Thymus (tissue), 11 donors: ENCODE results near the gene BAG1. TPM values are rescaled to one million over a fixed set of nuclear protein-coding genes. Genes with fewer than 3 reads are reported as not detected.
A peak's percentile ranks its signal among the peaks of the same experiment; 100 is the strongest.

ENCODE experiments used
- DNase-seq, 9 donors: peaks; one replicate each; pipeline ENCODE4 v3.0.0-alpha.2; 2013; ENCODE audit warnings: low spot score in 9 of 9, low read depth in 6 of 9, missing footprints in 1 of 9
- H3K27ac ChIP-seq, 2 donors: one replicate each; pipeline ENCODE4 v1.5.1; 2013; ENCODE audit warnings: control low read depth in 1 of 2, low read depth in 1 of 2, low read length in 1 of 2, mild to moderate bottlenecking in 1 of 2, moderate library complexity in 1 of 2
- H3K27me3 ChIP-seq, 2 donors: one replicate each; pipeline ENCODE4 v1.5.1; 2013; ENCODE audit warnings: low read length in 1 of 2; ENCODE audit not compliant: control insufficient read depth in 2 of 2, insufficient read depth in 1 of 2
- H3K36me3 ChIP-seq, 2 donors: one replicate each; pipeline ENCODE4 v1.5.1; 2013; ENCODE audit warnings: low read length in 1 of 2, mild to moderate bottlenecking in 1 of 2, moderate library complexity in 1 of 2; ENCODE audit not compliant: control insufficient read depth in 2 of 2, insufficient read depth in 2 of 2
- H3K4me1 ChIP-seq, 2 donors: one replicate each; pipeline ENCODE4 v1.5.1; 2013; ENCODE audit warnings: low read length in 2 of 2; ENCODE audit not compliant: control insufficient read depth in 2 of 2, insufficient read depth in 2 of 2
- H3K4me3 ChIP-seq, 2 donors: one replicate each; pipeline ENCODE4 v1.5.1; 2013; ENCODE audit warnings: low read length in 2 of 2, control low read depth in 1 of 2, mild to moderate bottlenecking in 1 of 2
- H3K9me3 ChIP-seq, 2 donors: one replicate each; pipeline ENCODE4 v1.5.1; 2013; ENCODE audit warnings: low read length in 1 of 2, mild to moderate bottlenecking in 1 of 2; ENCODE audit not compliant: control insufficient read depth in 2 of 2, insufficient read depth in 1 of 2
- WGBS: extraction: QIAGEN DNeasy Blood & Tissue Kit; methylation state at CpG from one replicate; pipeline ENCODE4 v1.1.7; 2013; 5-methylcytosine and 5-hydroxymethylcytosine counted together
- polyA plus RNA-seq: library from polyadenylated mRNA; stranded (reverse); fragments of 200-250 nt; gene quantifications from one replicate; pipeline ENCODE4 v1.2.3, GENCODE V29; 2013
- total RNA-seq: library from RNA; stranded (reverse); fragments of 120-200 nt; gene quantifications from one replicate; pipeline ENCODE4 v1.2.4, GENCODE V29; 2013
- donor health status: healthy.

The BAG1 gene
- total and polyA plus RNA-seq, 2 donors, result 50.0 to 88.8 TPM

DNA sequence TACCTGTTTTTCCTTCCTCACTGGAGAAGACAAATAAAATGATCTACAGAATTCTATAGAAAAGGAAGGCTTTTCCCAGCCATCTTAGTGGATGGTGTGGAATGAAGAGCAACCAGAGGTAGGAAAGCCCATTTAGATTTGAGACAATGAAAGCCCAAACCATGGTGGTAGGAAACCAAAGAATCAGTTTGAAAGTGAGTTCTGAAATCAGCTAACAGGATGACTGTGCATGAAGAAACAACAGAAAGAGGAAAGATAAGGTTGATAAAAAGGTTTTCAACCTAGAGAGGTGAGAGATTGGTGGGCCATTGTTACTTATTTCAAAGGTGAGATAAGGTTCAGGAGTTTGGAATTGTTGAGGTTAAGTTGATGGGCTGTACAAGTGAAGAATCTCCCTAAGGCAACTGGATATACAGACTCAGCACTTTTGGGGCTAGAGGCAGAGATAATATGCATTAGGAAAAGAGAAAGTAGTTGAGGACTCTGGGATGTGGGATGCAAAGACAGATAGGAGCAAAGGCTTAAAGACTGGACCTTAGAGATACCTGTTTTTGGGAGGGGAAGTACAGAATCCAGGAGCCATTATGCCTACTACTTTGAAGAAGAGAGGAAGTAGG lies 2.8 kb upstream of the BAG1 start:
- peaks cover 7 to 21% of the 10 kb centered on the region in 2 donors for H3K4me1 ChIP-seq
- peaks cover 11 to 52% of the 10 kb centered on the region in 2 donors for H3K36me3 ChIP-seq
- no peak overlapping the region for H3K27ac ChIP-seq
- no peaks in the 10 kb centered on the region for H3K9me3 ChIP-seq
- no peak for DNase-seq
- no peak overlapping the region for H3K4me3 ChIP-seq
- no peaks in the 10 kb centered on the region for H3K27me3 ChIP-seq

DNA sequence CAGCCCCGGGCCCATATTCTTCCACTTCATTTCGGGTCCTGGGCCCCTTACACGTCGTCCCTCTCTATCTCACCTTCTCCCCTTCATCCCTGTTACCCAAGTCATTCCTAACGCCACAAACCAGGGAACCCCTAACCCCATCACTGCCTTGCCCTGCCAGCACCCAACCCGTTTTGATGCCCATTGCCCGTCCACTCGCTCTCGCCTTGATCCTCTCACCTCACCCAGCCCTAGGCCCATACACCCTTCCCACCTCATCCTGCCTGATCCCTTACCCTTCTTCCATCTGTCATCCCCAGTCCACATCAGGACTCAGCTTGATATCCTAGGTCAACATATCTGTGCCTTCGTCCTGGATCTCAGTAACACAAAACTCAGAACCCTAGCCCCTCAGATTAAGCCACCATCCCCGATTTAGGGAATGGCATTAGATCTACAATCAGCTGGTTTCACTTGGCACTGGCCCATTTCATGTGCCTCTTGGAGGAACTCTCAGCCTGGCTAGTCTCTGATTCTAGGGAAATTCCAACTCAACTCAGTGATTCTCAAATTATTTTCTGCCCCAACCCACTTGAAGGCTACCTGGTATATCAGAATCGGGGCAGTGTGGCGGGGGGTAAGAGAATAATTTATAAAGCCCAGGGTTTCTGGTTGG lies 830 bp upstream of the BAG1 start:
- DNase-seq, result peak in 1 of 9 donors; percentile 18
- 29% methylated on average over 13 of the region's 13 CpGs for WGBS

DNA sequence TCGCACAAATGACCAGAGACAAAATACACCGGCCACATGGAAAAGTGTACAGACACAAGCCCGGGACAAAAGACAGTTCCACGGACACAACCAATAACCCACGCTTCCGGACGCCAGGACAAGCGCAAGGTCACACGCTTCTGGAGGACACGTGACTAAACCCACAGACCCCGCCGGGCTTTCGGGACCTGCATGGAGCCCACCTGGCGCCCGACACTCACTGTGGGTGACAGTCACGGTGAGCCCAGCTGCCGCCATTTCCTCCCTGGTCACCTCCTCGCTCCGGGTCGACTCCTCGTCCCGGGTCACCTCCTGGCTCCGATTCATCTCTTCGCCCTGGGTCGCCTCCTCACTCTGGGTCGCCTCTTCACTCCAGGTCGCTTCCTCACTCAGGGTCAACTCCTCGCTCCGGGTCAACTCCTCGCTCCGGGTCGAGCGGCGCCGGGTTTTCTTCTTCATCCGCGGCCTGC lies 470 bp downstream of the BAG1 start:
- H3K4me3 ChIP-seq, result peak overlapping the region; percentile 95 to 97
- under 1% methylated on average over 37 of the region's 37 CpGs for WGBS
- peaks cover 7 to 21% of the 10 kb centered on the region in 2 donors for H3K4me1 ChIP-seq
- peak in 5 of 9 donors; percentile 22 to 58 (median 30) for DNase-seq
- no peaks in the 10 kb centered on the region for H3K27me3 ChIP-seq
- H3K27ac ChIP-seq, result peak overlapping the region; percentile 58 to 86
- H3K36me3 ChIP-seq, result peaks cover 26 to 63% of the 10 kb centered on the region in 2 donors
- no peaks in the 10 kb centered on the region for H3K9me3 ChIP-seq

More for the DNA sequence above, 830 bp upstream of the BAG1 start:
- H3K9me3 ChIP-seq, result no peaks in the 10 kb centered on the region
- H3K27me3 ChIP-seq, result no peaks in the 10 kb centered on the region
- H3K4me1 ChIP-seq, result peaks cover 7 to 21% of the 10 kb centered on the region in 2 donors
- H3K36me3 ChIP-seq, result peaks cover 13 to 53% of the 10 kb centered on the region in 2 donors
- H3K4me3 ChIP-seq, result peak overlapping the region; percentile 75 to 95
- H3K27ac ChIP-seq, result peak overlapping the region; percentile 83 to 85

DNA sequence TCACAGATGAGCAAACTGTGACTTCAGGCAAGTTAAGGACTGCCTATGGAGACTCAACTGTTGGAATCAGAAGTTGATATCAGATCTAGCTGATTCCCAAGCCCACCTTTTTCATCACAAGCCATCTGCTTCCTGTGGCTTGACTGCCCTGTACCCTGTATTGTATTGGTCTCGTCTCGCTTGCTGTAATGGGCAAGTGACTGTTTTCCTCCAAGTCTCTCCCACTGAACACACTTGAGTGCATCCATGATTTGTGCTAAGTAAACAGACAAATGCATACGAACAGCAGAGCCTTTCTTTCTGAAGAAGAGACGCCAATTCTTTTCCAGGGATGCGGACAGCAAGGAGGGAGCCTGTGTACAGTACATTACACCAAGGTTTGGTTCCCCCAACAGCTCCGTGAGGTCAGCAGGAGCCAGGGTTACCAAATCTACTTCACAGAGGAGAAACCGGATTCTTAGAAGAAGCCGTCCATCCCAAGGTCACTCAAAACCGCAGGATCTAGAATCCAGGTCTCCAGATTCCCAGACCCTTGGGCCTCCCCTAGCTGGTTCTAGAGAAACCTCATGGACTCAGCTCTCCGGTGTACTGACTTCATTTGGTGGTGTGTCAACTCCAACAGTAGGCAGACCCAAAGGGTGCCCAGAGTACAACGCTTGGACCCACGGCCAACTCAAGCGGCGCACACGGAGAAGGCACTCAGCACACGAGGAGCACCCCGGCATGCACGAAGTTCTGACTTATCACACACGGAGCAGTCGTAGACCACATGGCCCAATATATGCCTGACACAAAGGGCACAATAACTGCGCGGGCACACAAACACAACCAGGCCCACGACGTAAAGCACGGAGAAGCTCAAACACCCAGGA lies 1.1 kb downstream of the BAG1 start:
- Histone ChIP-seq H3K36me3 (peaks cover 30 to 63% of the 10 kb centered on the region in 2 donors), H3K27ac (no peak overlapping the region), H3K4me3 (peak overlapping the region; percentile 95 to 97), H3K27me3 (no peaks in the 10 kb centered on the region), H3K9me3 (no peaks in the 10 kb centered on the region), H3K4me1 (peaks cover 7 to 21% of the 10 kb centered on the region in 2 donors)
- 9% methylated on average over 25 of the region's 25 CpGs for WGBS
- DNase-seq, result peak in 3 of 9 donors; percentile 6 to 16 (median 10)

- WGBS, result 96% methylated on average over 1 of the region's 1 CpG
- H3K36me3 ChIP-seq, result peaks cover 42 to 61% of the 10 kb centered on the region in 2 donors
- H3K27ac ChIP-seq, result no peak overlapping the region
- no peak for DNase-seq
- no peaks in the 10 kb centered on the region for H3K27me3 ChIP-seq
- H3K4me1 ChIP-seq, result peaks cover 4 to 14% of the 10 kb centered on the region in 2 donors
- no peaks in the 10 kb centered on the region for H3K9me3 ChIP-seq
- no peak overlapping the region for H3K4me3 ChIP-seq
Measured at GRCh38 chr9:33260372-33260771, 4.1 kb downstream of the BAG1 start.

DNA sequence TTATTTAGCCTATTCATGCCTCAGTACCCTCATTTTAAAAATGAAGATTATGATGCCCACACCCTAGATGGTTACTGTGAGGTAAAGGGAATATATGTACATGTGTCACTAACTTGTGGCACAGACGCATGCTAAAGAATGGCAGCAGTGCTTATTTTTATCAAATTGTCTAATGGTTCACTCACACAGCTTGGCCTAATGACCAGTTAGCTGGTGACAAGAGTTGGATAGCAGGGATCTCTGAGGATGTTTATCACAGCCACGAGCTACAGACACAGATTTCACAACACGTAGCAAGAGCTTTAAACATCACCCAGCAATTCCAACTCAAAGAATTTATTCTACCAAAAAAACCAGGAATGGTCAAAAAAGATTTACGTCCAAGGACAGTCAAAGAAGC lies 7.2 kb downstream of the BAG1 start:
- H3K4me1 ChIP-seq, result no peaks in the 10 kb centered on the region
- H3K36me3 ChIP-seq, result peaks cover 67 to 87% of the 10 kb centered on the region in 2 donors
- H3K9me3 ChIP-seq, result no peaks in the 10 kb centered on the region
- H3K4me3 ChIP-seq, result no peak overlapping the region
- no peaks in the 10 kb centered on the region for H3K27me3 ChIP-seq
- H3K27ac ChIP-seq, result no peak overlapping the region
- WGBS, result 97% methylated on average over 4 of the region's 4 CpGs
- DNase-seq, result no peak

DNA sequence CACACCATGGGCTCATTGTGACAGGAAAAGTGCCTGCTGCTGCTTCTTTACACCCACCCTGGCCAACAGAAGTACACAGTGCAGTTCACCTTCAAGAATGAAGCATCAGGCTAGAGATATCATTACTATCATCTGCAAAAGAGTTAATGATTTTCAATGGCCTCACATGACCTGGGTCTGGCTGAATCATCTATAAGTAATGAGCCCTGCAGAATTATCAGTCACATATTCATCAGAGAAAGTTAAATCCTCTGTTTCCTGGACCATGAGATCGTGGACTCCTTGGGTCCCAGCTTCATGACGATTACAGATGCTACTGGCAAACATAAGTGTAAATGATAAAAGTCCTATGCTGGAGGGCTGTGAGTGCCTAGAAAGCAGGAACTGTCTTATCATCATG lies 8.3 kb downstream of the BAG1 start:
- Histone ChIP-seq H3K9me3 (no peaks in the 10 kb centered on the region), H3K36me3 (peaks cover 64 to 80% of the 10 kb centered on the region in 2 donors), H3K27ac (no peak overlapping the region), H3K4me3 (no peak overlapping the region), H3K4me1 (no peaks in the 10 kb centered on the region), H3K27me3 (no peaks in the 10 kb centered on the region)
- WGBS, result 97% methylated on average over 2 of the region's 2 CpGs
- DNase-seq, result no peak

DNA sequence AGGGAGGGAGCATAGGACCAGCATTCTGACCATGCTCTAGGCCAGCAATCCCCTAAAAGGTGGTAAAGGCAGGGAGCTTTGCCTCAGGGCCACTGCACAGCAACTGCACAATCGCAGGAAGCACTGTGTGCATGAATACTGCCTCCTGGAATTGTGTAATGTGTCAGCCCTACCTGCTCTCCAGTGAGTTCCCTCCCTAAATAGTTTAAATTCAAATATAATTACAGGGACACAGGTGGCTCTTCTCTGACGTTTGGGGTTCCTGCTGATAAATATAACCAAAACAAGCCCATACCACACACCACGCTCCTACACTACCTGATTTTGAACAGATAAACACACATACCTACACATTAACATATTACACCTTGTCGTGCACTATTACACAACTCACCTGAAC lies 9.0 kb downstream of the BAG1 start:
- no peak for DNase-seq
- Histone ChIP-seq H3K4me3 (no peak overlapping the region), H3K27ac (no peak overlapping the region), H3K36me3 (peaks cover 66 to 73% of the 10 kb centered on the region in 2 donors), H3K4me1 (no peaks in the 10 kb centered on the region), H3K27me3 (no peaks in the 10 kb centered on the region), H3K9me3 (no peaks in the 10 kb centered on the region)
- WGBS, result 95% methylated on average over 4 of the region's 4 CpGs

GRCh38 chr9:33255014-33255413 lies 9.5 kb downstream of the BAG1 start:
- 97% methylated on average over 8 of the region's 8 CpGs for WGBS
- DNase-seq, result no peak

More at GRCh38 chr9:33255014-33255413, 9.5 kb downstream of the BAG1 start:
- no peaks in the 10 kb centered on the region for H3K27me3 ChIP-seq
- H3K4me1 ChIP-seq, result no peaks in the 10 kb centered on the region
- no peaks in the 10 kb centered on the region for H3K9me3 ChIP-seq
- H3K27ac ChIP-seq, result no peak overlapping the region
- H3K36me3 ChIP-seq, result peaks cover 63 to 68% of the 10 kb centered on the region in 2 donors
- no peak overlapping the region for H3K4me3 ChIP-seq
